ENCODE measurements around the gene MINDY4B. TPM values are rescaled to one million over a fixed set of nuclear protein-coding genes. Genes with fewer than 3 reads are reported as not detected.

The MINDY4B gene
- total and polyA plus RNA-seq, 2 of the 4 experiments (the other 2 are of a cell fraction), result not detected

DNA sequence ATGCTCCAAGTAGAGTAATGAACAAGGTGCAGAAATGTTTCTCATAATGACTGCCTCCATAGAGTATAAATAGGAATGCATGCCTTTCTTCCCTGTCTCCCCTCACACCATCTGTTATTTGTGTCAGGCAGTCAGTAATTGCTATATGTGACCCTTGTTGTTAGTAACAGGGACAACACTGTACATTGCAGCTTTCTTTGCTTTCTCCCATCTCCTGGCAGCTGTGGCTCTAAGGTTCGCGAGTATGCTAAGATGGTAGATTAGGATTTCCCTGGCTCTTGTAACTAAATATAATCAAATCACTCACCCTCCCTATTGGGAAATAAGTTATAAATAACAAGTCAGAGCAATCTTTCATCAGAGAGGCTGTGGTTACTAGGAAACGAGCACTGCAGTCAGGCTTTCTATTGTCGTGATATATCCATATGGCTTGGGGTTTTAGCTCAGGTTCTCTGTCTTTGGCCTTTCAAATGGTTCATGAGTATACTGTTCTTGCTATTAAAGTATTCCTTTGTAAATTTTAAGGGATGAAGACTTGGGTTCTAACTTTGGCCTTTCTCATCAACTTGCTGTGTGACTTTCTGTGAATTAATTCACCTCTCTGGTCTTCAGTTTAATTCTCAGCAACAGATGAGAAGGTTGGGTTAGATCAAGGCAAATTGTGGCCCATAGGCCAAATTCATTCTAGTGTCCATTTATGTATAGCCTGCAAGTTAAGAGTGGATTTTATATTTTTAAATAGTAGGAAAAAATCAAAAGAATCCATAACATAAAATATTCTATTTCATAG is 8.1 kb upstream of the MINDY4B start:
- in situ Hi-C loops (cut with MboI; ENCODE audit: low sequenced_read_pairs), result loop anchor here (25.0 kb wide), 1 partner anchor 224 kb away; no protein-coding TSS in a partner anchor
- no peaks in the 10 kb centered on the region for H4K20me1 ChIP-seq (ENCODE audit: insufficient read depth, low read length)

More for the DNA sequence above, 8.1 kb upstream of the MINDY4B start:
- CTCF ChIA-PET, result interaction anchor here (1.1 kb wide), 1 partner anchor 20 kb away, joined by 3 read pairs; no protein-coding TSS in a partner anchor
- Histone ChIP-seq H4K5ac (ENCODE audit: low read depth, low read length) (no peak overlapping the region), H2AK5ac (ENCODE audit: low read depth, low read length) (no peak overlapping the region), H3K4me3 (ENCODE audit: insufficient read depth, low read depth, low read length) (no peak overlapping the region), H3K9ac (ENCODE audit: low read depth, low read length) (no peak overlapping the region), H3K56ac (ENCODE audit: extremely low read depth, insufficient read depth, low read length) (no peak overlapping the region), H3K27me3 (ENCODE audit: control insufficient read depth, insufficient read depth, low read length) (peaks cover 16% of the 10 kb centered on the region), H3K9me3 (ENCODE audit: control insufficient read depth, insufficient read depth, low read length) (no peaks in the 10 kb centered on the region), H3K23ac (ENCODE audit: low read depth, low read length) (no peak overlapping the region), H3K36me3 (ENCODE audit: control insufficient read depth, insufficient read depth, low read length) (no peaks in the 10 kb centered on the region), H3K18ac (ENCODE audit: low read depth, low read length) (no peak overlapping the region), H3K27ac (ENCODE audit: insufficient read depth, low read length) (no peak overlapping the region), H3K9me1 (ENCODE audit: insufficient read depth, low read length) (peaks cover 3% of the 10 kb centered on the region; the same call in 1 of the 2 replicates), H3K14ac (replicated peaks; ENCODE audit: low read depth, low read length) (no peak overlapping the region), H4K91ac (ENCODE audit: insufficient read depth, low read depth, low read length) (no peak overlapping the region), H3K4me2 (ENCODE audit: low read depth, low read length) (no peak overlapping the region), H4K8ac (ENCODE audit: low read depth in 2 of 2, low read length in 2 of 2) (no peak overlapping the region), H3K79me1 (ENCODE audit: low read depth in 1 of 2, low read length in 2 of 2) (no peaks in the 10 kb centered on the region), H3K4ac (ENCODE audit: low read depth, low read length) (no peak overlapping the region), H2BK15ac (ENCODE audit: low read depth, low read length) (no peak overlapping the region), H2AFZ (replicated peaks; ENCODE audit: low read length, poor library complexity) (no peak overlapping the region), H2BK5ac (ENCODE audit: low read depth, low read length, poor library complexity, severe bottlenecking) (no peak overlapping the region), H2AK9ac (replicated peaks; ENCODE audit: low read depth, low read length, poor library complexity) (no peak overlapping the region), H2BK120ac (ENCODE audit: low read depth, low read length) (no peak overlapping the region), H2BK20ac (ENCODE audit: low read depth, low read length) (no peak overlapping the region), H3K4me1 (ENCODE audit: control insufficient read depth, insufficient read depth, low read length) (no peaks in the 10 kb centered on the region)
- no CpG with 5 or more reads among the region's 4 CpGs for WGBS, 2 experiments (ENCODE audit: extremely low coverage in 2 of 2, insufficient read length in 1 of 2)
- intact Hi-C loops (cut with micrococcal nuclease) (no loop called here), dilution Hi-C loops (cut with HindIII; ENCODE audit: low sequenced_read_pairs, unreplicated experiment) (no loop called here)
- POLR2A ChIA-PET (ENCODE audit: unreplicated experiment), result interaction anchor here (0.6 kb wide), 1 partner anchor 12 kb away, joined by 11 read pairs; no protein-coding TSS in a partner anchor
- ATAC-seq (ENCODE audit: low read depth) (no peak), DNase-seq (no peak)
- no TSS peak for BruUV-seq (replicated peaks)
- TF ChIP-seq FOS (IDR thresholded peaks at IDR 0.05; ENCODE audit: low read depth, low read length), result no peak
- no peak for TF ChIP-seq SMC3 (IDR thresholded peaks at IDR 0.05; ENCODE audit: low read depth, low read length)
- TF ChIP-seq POLR2A (IDR thresholded peaks at IDR 0.05; ENCODE audit: low read depth, low read length), result no peak
- no peak for TF ChIP-seq BHLHE40 (IDR thresholded peaks at IDR 0.05; ENCODE audit: low read depth, low read length)
- TF ChIP-seq NFE2L2 (IDR thresholded peaks at IDR 0.05; ENCODE audit: low read depth, low read length), result no peak
- TF ChIP-seq, protein P1, sequence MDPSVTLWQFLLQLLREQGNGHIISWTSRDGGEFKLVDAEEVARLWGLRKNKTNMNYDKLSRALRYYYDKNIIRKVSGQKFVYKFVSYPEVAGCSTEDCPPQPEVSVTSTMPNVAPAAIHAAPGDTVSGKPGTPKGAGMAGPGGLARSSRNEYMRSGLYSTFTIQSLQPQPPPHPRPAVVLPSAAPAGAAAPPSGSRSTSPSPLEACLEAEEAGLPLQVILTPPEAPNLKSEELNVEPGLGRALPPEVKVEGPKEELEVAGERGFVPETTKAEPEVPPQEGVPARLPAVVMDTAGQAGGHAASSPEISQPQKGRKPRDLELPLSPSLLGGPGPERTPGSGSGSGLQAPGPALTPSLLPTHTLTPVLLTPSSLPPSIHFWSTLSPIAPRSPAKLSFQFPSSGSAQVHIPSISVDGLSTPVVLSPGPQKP (IDR thresholded peaks at IDR 0.05; ENCODE audit: borderline replicate concordance, low read depth, low read length), result no peak
- TF ChIP-seq RAD21 (IDR thresholded peaks at IDR 0.05; ENCODE audit: low read length), result no peak
- TF ChIP-seq RFX5 (IDR thresholded peaks at IDR 0.05; ENCODE audit: low read depth, low read length), result no peak
- TF ChIP-seq, protein P2, sequence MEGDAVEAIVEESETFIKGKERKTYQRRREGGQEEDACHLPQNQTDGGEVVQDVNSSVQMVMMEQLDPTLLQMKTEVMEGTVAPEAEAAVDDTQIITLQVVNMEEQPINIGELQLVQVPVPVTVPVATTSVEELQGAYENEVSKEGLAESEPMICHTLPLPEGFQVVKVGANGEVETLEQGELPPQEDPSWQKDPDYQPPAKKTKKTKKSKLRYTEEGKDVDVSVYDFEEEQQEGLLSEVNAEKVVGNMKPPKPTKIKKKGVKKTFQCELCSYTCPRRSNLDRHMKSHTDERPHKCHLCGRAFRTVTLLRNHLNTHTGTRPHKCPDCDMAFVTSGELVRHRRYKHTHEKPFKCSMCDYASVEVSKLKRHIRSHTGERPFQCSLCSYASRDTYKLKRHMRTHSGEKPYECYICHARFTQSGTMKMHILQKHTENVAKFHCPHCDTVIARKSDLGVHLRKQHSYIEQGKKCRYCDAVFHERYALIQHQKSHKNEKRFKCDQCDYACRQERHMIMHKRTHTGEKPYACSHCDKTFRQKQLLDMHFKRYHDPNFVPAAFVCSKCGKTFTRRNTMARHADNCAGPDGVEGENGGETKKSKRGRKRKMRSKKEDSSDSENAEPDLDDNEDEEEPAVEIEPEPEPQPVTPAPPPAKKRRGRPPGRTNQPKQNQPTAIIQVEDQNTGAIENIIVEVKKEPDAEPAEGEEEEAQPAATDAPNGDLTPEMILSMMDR (conservative IDR thresholded peaks at IDR 0.05; ENCODE audit: low read depth, low read length), result no peak
- no peak for TF ChIP-seq CHD1 (IDR thresholded peaks at IDR 0.05; ENCODE audit: low read depth, low read length)
- TF ChIP-seq RCOR1 (IDR thresholded peaks at IDR 0.05; ENCODE audit: insufficient replicate concordance, low read length), result no peak
- no peak for TF ChIP-seq MAFK (IDR thresholded peaks at IDR 0.05; ENCODE audit: low read depth, low read length)
- TF ChIP-seq MAZ (IDR thresholded peaks at IDR 0.05; ENCODE audit: borderline replicate concordance, low read depth, low read length), result no peak
